ENCODE measurements around the gene SPECC1L.

Gene SPECC1L

DNA sequence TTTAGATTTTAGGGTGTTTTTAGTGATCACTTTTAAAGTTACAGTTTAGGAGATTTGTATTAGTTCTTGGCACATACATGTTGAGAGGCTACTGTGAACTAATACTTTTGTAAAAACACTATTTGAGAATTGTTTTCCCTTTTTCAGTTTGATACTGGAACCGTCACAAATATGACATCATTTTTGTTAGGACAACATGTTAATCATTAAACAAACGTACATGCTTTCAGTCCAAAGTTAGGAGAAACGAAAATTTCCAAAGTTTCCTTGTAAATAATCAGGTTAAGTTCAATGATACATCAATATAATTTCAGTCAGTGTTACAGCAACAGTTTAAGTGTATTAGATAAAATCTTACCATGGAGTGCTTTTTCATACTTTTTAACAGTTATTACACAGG lies 53.1 kb downstream of the SPECC1L start:
- DNase-seq (ENCODE audit: low read depth in 2 of 2): no peak

- no peak for DNase-seq (ENCODE audit: low read depth in 2 of 2)
These were observed 53.5 kb downstream of the SPECC1L start for GRCh38 chr22:24324137-24324536.

- no peak for DNase-seq (ENCODE audit: low read depth in 2 of 2)
These were observed 54.6 kb downstream of the SPECC1L start for GRCh38 chr22:24325105-24325757.

DNA sequence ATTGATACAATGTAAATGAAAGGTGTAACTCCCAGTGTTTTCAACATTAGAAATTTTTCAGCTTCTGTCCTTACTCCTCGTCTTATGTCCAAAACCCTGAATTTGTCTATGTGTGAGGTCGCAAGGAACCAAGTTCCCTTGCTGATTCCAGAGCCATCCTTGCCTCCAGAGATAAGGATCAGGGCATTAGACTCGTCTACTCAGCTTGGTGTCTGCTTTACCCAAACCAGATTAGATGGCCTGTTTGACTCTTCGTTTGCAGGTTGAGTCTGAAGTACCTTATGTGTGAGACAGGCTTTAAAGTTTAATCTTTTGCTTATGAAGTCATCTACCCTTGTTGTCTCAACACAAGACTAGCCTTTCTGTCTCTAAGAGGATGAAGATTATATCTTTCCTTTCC lies 55.6 kb downstream of the SPECC1L start:
- no peak for DNase-seq (ENCODE audit: low read depth in 2 of 2)

DNA sequence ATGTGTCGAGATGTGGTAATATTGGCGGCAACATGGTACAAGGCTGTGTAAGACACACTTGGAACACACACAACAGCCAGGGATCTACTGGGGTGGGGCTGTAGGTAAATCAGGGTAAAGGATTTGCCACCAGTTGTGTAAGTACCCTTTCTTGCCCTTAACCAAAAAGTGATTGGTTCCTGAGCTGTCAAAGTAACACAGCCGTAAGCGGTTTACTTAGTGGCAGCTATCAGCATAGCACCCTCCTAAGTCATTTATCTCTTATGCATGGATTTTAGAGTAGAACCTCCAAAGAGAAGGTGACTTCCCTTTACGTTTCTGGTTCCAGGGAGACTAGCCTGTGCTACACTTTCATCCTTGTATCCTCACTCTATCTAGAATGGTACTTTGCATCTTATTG lies 57.2 kb downstream of the SPECC1L start:
- no peak for DNase-seq (ENCODE audit: low read depth in 2 of 2)

- DNase-seq (ENCODE audit: low read depth in 2 of 2): no peak
These were observed 58.8 kb downstream of the SPECC1L start for GRCh38 chr22:24329453-24329852.

- no peak for DNase-seq (ENCODE audit: low read depth in 2 of 2)
These were observed 60.0 kb downstream of the SPECC1L start for GRCh38 chr22:24330636-24331035.

- DNase-seq (ENCODE audit: low read depth in 2 of 2): no peak
These were observed 61.1 kb downstream of the SPECC1L start for GRCh38 chr22:24331468-24332440.

DNA sequence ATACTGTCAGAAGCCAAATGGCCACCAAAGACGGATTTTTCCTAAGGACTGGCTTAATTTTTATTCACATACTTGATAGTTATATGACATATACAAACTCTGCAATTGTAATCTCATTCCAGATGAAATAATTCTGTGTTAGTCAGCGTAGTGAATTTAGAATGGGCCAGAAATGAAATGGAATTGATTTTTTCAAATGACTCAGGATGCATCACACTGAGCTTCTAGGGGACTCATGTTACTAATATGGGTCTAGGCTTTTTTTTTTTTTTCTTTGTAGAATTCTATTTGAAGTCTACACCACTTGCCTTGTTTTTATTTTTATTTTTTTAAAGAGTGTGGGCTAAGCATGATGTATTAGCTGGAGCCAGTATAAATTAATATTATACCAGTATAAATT lies 62.7 kb downstream of the SPECC1L start:
- DNase-seq (ENCODE audit: low read depth in 2 of 2): no peak

DNA sequence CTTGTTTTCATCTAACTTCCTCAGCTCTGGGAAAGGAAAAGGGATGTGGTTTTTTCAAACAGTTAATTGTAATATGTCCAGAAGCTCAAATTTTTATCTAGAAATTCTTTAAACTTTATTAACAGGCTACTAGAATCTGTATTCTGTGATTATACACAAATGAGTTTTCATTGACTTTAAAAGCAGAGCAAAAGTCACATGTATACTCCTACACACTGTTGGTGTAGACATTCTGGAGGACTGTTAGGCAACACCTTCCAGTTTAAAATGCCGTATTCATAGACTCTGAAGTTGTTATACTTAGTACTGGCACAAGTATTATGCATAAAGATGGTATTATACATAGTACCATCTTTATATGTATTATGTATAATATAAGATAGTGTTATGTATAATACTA lies 64.9 kb downstream of the SPECC1L start:
- no peak for DNase-seq (ENCODE audit: low read depth in 2 of 2)

DNA sequence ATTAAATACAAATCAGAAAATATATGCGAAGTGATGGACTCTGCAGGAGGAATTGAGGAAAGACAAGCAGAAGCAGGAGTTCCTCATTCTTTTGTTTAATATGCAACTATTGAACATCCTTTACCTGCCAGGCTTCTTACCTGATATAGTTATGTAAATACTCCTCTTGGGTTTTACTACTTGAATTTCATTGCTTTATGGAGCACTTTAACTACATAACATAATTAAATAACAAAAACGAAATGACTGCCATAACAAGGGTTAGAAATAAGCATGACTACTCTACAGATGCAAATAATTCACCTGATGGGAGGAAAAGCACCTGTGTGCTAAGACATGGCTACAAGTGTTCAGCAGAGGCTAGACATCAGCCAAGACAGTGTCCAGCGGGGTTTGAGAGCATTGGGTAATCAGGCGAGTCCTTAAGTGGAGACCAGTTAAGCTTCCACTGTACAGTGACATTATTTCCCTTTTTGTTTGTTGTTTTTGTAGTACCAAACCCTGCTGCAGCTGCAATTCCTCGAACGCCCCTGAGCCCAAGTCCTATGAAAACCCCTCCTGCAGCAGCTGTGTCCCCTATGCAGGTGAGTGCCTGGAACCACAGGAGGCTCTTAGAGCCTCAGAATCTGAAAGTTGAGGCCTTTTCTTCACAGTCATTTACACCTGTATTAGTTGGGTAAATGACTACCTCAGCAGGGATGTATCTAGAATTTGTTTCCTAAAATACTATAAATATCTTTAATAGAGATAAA lies 67.4 kb downstream of the SPECC1L start:
- DNase-seq (ENCODE audit: low read depth in 2 of 2): no peak

DNA sequence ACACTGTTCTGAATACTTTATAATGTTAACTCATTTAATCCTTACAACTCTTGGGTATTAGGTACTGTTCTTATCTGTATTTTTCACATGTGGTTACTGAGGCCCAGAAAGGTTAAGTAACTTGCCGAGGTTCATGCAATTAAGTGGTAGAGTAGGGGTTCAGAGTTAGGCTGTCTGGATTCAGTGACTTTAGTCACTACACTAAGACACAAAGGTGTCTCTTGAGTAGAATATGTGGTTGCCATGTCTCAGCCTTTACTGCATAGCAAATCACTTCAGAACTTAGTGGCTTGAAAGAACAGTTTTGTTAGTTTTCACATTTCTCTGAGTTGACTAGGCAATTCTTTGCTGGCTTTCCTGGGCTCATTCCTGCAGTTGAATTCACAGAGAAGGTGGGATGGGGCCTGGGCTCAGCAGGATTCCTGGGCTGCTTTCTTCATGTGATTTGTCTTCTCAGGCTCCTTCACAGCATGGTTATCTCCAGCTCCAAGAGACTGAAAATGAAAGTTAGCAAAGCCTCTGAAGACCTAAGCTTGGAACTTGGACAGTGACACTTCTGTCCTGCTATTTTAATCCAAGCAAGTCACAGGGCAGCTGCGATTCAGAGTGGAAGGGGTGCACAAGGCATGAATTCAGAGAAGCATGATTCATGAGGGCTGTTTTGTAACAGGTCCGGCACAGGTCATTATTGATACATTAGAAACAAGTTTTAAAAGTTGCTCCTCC lies 68.3 kb downstream of the SPECC1L start:
- no peak for DNase-seq (ENCODE audit: low read depth in 2 of 2)

GRCh38 chr22:24339452-24339747 lies 68.8 kb downstream of the SPECC1L start:
- no peak for DNase-seq (ENCODE audit: low read depth in 2 of 2)

GRCh38 chr22:24341627-24342026 lies 71.0 kb downstream of the SPECC1L start:
- DNase-seq (ENCODE audit: low read depth in 2 of 2): no peak

DNA sequence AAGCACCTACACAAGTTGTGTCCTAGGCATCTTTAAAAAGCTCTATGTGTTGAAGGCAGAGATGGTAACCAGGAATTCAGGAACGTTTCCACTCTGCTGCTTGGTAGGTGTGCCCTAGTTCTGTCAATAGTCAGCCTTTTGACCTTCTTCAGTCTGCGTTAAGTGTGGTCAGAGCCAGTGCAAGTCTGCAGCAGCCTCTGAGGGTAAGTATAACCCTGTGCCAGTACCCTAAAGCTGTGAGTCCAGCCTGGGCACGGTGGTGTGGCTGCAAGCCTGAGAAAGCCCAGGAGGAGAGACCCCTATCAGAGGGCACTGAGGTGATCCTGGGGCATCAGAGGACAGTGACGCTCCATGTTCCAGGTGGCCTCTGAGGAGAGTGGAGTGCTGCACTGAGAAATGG lies 80.0 kb downstream of the SPECC1L start:
- no peak for DNase-seq (ENCODE audit: low read depth in 2 of 2)

- DNase-seq (ENCODE audit: low read depth in 2 of 2): no peak
These were observed 82.5 kb downstream of the SPECC1L start for GRCh38 chr22:24353121-24353520.

GRCh38 chr22:24355574-24355973 lies 84.9 kb downstream of the SPECC1L start:
- DNase-seq (ENCODE audit: low read depth in 2 of 2): no peak

DNA sequence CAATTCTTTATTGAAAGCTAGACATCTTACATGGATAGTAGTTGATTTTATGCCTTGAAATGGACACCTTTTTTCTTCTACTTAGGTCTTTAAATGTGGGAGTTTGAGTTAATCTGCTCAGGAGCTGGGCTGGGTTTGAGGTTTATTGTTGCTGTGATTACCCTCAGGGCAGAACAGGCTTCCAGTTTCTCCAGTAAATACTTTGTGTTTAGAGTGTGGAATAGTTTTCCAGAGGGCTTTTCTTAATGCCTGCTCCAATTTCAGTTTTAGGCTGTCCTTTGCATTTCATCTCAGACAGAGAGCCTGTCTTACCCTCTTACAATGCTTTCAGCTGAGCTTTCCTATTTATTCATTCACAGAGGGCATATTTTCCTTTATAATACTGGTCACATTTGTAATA lies 86.9 kb downstream of the SPECC1L start:
- DNase-seq (ENCODE audit: low read depth in 2 of 2): no peak

DNA sequence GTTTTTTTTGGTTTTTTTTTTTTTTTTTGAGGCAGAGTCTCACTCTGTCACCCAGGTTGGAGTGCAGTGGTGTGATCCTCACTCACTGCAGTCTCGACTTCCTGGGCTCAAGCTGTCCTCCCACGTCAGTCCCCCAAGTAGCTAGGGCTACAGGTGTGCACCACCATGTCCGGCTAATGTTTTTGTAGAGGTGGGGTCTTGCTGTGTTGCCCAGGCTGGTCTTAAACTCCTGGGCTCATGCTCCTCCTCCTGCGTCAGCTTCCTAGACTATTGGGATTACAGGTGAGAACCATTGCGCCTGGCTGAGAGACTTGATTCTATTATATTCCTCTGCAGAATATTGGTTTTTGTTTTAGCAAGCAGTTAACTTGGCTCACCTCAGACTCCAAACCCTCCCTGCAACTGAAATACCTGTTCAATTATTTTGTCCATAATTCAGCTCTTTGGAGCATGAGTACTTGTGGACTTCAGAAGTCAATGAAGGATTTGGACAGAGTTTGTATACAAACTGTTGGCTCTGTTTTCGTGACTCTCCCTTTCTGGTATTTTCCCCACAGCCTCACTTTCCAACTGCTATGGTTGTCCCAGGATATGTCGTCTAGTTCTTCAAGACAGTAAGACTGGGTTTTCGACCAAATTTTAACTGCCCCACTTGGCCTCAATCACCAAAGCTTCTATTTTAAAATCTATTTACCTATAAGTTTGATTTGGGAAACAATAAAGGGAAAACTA lies 87.6 kb downstream of the SPECC1L start:
- no peak for DNase-seq (ENCODE audit: low read depth in 2 of 2)

DNA sequence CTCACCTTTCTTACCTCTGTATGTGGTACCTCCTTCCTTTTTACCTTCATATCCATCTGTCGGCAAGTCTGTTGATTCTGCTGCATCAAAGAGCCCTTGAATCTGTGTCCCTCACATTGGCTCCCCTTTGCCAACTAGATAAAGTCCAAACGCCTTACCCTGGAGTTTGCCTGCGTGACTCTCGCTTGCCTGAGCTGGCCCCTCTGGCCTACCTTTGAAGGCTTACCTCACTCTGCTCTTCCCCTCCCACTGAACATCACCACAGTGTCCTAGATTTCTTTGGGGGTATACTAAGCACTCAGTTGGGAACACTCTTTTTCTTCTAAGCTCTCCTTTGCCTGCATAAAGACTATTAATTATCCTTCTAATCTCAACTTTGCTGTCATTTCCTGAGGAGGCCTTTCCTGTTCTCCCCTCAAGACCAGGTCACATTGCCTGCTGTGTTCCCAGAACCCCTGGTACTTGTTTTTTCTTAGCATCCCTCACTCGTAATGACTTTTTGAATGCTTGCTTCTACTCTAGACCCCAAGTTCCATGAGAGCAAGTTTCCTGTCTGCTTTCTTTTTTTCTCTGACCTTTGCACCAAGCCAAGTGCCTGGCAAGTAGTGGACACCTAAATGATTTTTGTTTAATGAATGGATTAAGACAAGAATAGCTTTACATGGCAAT lies 89.0 kb downstream of the SPECC1L start:
- DNase-seq (ENCODE audit: low read depth in 2 of 2): no peak
